ENCODE measurements around the gene ZFHX2. TPM values are rescaled to one million over a fixed set of nuclear protein-coding genes. Genes with fewer than 3 reads are reported as not detected.

The ZFHX2 gene
- polyA plus RNA-seq, 3 donors = 7.4 to 10.1 (median 7.8) TPM

- DNase-seq (ENCODE audit: extremely low read depth in 1 of 11, low read depth in 9 of 11, low spot score in 4 of 11) = no peak
These were observed 57.3 kb downstream of the ZFHX2 start for GRCh38 chr14:23494223-23494622.

- no peak for DNase-seq (ENCODE audit: extremely low read depth in 1 of 11, low read depth in 9 of 11, low spot score in 4 of 11)
These were observed 58.8 kb downstream of the ZFHX2 start for GRCh38 chr14:23492618-23493272.

DNA sequence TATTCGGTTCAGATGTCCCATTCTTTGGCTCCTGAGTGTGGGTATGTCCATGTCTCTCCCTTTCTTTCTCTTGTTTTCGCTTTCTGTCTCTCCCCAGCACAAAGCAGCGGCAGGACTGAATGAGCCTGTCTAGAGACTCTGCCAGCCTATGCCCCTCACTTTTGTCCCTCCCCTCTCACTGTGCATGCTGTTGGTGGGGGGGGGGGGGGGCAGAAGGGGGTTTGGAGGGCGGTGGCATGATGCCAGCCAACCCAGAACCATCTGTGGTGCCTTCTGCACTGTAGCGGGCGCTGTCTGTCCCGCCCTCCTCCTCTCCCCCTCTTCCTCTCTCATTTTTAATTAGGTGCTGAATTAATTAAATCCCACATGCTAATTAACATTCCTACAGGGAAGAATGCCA is 64.3 kb downstream of the ZFHX2 start:
- DNase-seq (ENCODE audit: extremely low read depth in 1 of 11, low read depth in 9 of 11, low spot score in 4 of 11) = no peak

DNA sequence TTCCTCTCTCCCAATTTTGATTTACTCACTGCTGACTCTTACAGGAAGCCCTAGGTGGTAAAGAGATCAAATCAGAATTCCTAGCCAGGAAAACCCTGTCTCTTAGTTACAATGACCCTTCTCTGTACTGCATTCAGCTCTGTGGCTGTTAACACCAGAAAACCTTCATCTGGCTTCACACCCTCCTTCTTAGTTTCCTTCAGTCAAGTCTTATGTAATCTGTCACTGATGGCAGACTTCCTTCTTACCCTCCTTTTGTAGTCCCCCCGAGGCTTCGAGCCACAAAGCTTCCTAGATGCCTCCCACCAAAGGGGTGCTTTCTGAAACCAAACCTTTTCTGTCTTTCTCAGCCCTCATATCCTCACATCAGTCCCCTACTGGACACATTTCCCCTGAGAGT is 65.5 kb downstream of the ZFHX2 start:
- no peak for DNase-seq (ENCODE audit: extremely low read depth in 1 of 11, low read depth in 9 of 11, low spot score in 4 of 11)

- DNase-seq (ENCODE audit: extremely low read depth in 1 of 11, low read depth in 9 of 11, low spot score in 4 of 11) = no peak
These were observed 66.2 kb downstream of the ZFHX2 start for GRCh38 chr14:23485326-23485725.

- DNase-seq (ENCODE audit: extremely low read depth in 1 of 11, low read depth in 9 of 11, low spot score in 4 of 11) = no peak
These were observed 68.2 kb downstream of the ZFHX2 start for GRCh38 chr14:23483236-23483854.

DNA sequence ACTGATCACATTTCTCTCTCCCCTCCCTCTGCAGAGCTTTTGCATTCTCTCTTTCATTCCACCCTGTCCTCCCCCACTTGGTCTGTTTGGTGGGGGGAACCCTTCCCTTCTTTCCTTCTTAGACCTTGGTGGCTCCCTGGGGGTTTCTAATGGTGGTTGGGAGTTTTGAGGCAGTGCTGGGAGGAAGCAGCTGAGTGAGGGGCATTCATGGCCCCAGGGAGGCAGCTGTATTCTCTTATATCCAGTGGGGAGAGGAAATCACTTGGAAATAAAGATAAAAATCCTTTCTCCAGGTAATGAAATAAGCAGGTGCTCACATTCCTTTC is 68.8 kb downstream of the ZFHX2 start:
- no peak for DNase-seq (ENCODE audit: extremely low read depth in 1 of 11, low read depth in 9 of 11, low spot score in 4 of 11)

DNA sequence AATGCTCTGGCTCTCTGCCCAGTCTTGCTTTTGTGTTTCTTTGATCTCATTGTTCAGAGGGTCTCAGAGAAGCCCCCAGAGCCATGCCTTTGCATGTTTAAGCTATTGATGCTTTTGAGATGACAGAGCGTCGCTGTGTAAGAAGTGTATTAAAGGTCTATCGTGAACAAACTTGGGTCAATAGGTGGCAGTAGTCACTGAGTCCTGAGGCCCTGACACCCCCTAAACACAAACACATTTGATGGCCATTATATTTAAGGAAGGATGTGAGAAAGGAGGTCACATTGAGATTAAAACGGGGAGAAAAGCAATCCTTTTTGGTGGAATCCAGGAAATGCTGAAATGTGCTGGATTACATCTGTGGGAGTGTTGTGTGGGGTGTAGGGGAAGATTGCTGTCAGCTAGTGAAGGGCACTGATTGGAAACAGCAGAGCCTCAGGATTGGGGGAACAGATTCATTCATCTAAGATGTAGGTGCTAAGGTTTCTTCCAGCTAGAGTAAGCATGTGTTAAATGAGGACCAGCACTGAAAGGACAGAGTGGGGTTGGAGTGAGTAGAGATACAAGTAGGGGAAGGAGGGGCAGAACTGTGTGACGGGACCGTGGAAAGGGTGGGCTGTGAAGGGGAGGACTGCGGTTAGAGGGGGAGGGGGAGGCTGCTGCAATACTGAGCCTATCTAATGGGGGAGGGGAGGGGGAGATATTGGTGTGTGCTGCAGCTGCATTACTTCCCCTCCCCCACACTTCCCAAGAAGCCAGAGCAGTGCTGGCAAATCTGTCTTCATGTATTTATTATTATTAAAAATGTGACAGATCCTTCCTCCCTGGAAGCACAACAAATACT is 69.4 kb downstream of the ZFHX2 start:
- no peak for DNase-seq (ENCODE audit: extremely low read depth in 1 of 11, low read depth in 9 of 11, low spot score in 4 of 11)

- peak in 3 of 11 donors; percentile 16 to 50 (median 23) for DNase-seq (ENCODE audit: extremely low read depth in 1 of 11, low read depth in 9 of 11, low spot score in 4 of 11)
These were observed 70.1 kb downstream of the ZFHX2 start for GRCh38 chr14:23481362-23481970.

DNA sequence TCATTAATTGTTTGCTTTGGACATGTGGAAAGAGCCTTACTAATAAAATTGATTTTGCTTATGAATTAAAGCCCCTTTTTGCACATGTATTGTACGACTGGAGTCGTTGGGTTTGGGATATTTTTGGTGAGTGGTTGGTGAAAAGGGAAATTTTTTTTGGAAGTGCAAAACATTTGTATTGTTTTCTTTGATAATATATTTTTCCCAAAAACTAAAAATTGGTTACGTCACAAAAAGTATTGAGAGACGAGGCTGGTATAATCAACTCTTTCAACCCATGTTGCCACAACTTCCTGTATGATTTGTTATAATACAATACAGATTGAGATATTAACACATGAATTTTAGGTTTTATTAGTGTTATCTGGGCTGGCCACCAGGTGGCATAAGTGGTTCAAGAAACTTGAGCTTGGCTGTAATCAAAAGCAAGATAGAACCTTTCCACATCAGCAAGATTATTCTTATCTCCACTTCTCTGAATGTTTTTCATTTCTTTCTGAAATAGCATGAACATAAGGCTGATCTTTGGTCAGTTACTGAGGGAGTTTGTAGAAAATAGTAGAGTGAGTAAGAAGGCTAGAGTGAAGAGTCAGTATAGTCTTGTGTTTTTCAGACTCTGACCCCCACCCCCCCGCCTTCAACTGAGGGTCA is 73.3 kb downstream of the ZFHX2 start:
- peak in 7 of 11 donors; percentile 20 to 49 (median 39) for DNase-seq (ENCODE audit: extremely low read depth in 1 of 11, low read depth in 9 of 11, low spot score in 4 of 11)

DNA sequence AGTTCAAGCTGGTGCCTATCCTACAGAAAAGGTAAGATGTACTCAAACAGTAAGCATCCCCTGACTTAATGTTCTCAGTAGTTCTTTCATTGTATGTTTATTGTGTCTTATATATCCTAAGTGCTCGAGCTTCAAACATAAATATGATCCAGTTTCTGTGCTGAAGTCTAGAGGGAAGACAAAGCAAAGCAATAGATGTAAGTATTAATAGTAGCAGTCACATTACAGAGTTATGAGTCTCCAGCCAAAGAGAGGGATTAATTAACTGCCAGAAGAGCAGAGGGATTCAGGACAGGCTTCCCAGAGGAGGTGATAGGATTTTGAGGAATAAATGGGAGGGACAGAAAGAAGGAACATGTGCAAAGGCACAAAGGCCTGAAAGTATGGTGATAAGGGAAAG is 80.6 kb downstream of the ZFHX2 start:
- DNase-seq (ENCODE audit: extremely low read depth in 1 of 11, low read depth in 9 of 11, low spot score in 4 of 11) = no peak

Other genes starting within 250 kb of the ZFHX2 start
- gene PPP1R3E, start 248.9 kb downstream of the ZFHX2 start, polyA plus RNA-seq (ENCODE audit: insufficient read length in 3 of 3) = 10 to 100 TPM; 23.1 to 37.8 (median 28.2) TPM
- 10 to 100 TPM; 41.3 to 49.8 (median 41.7) TPM for gene BCL2L2, start 244.9 kb downstream of the ZFHX2 start, polyA plus RNA-seq (ENCODE audit: insufficient read length in 3 of 3)
- 100 to 1,000 TPM; 274 to 348 (median 280) TPM for gene PABPN1, start 230.3 kb downstream of the ZFHX2 start, polyA plus RNA-seq (ENCODE audit: insufficient read length in 3 of 3)
- 10 to 100 TPM; 50.0 to 79.3 (median 58.6) TPM for gene SLC22A17, start 198.9 kb downstream of the ZFHX2 start, polyA plus RNA-seq (ENCODE audit: insufficient read length in 3 of 3)
- 10 to 100 TPM; 33.1 to 51.2 (median 46.6) TPM for gene EFS, start 186.6 kb downstream of the ZFHX2 start, polyA plus RNA-seq (ENCODE audit: insufficient read length in 3 of 3)
- gene IL25, start 179.0 kb downstream of the ZFHX2 start, polyA plus RNA-seq (ENCODE audit: insufficient read length in 3 of 3) = not detected
- 1 to 10 TPM; 1.5 to 2.8 (median 2.3) TPM for gene CMTM5, start 174.7 kb downstream of the ZFHX2 start, polyA plus RNA-seq (ENCODE audit: insufficient read length in 3 of 3)
- gene MYH6, start 143.5 kb downstream of the ZFHX2 start, polyA plus RNA-seq (ENCODE audit: insufficient read length in 3 of 3) = under 1 TPM; 0.11 to 0.23 (median 0.20) TPM
- gene MYH7, start 116.1 kb downstream of the ZFHX2 start, polyA plus RNA-seq (ENCODE audit: insufficient read length in 3 of 3) = under 1 TPM; 0.19 to 0.53 (median 0.35) TPM
- gene NGDN, start 82.1 kb downstream of the ZFHX2 start, polyA plus RNA-seq (ENCODE audit: insufficient read length in 3 of 3) = 10 to 100 TPM; 60.8 to 69.8 (median 63.8) TPM
- gene THTPA, start 4.5 kb upstream of the ZFHX2 start, polyA plus RNA-seq (ENCODE audit: insufficient read length in 3 of 3) = 10 to 100 TPM; 16.1 to 19.2 (median 18.1) TPM
- gene AP1G2, start 16.0 kb upstream of the ZFHX2 start, polyA plus RNA-seq (ENCODE audit: insufficient read length in 3 of 3) = 100 to 1,000 TPM in 1 of 3 donors, 10 to 100 TPM in 2; 66.5 to 121 (median 75.3) TPM
- 10 to 100 TPM; 10.7 to 14.1 (median 11.6) TPM for gene JPH4, start 27.0 kb upstream of the ZFHX2 start, polyA plus RNA-seq (ENCODE audit: insufficient read length in 3 of 3)
- 10 to 100 TPM; 27.7 to 30.8 (median 28.3) TPM for gene DHRS2, start 84.6 kb upstream of the ZFHX2 start, polyA plus RNA-seq (ENCODE audit: insufficient read length in 3 of 3)

Data from renal cortex interstitium (tissue), 11 donors.